Thoracic aorta (tissue), 2 donors: ENCODE measurements around the gene UGT1A7. TPM values are rescaled to one million over a fixed set of nuclear protein-coding genes. Genes with fewer than 3 reads are reported as not detected.

Experiments
- ATAC-seq: fragments of 150-250 bp; one replicate; pipeline ENCODE4 v1.8.0; 2017; ENCODE audit warnings: low read depth; ENCODE audit not compliant: insufficient number of reproducible peaks, low FRiP score
- DNase-seq: peaks from one replicate; pipeline ENCODE4 v3.0.0-alpha.2; 2020; ENCODE audit warnings: low spot score
- H3K27ac ChIP-seq, 2 donors: fragments of 200-600 bp; sonication (generic); 1 replicate in 1 of 2; 2 replicates in 1 of 2; pipeline ENCODE4 v1.5.1; 2016; ENCODE audit warnings: mild to moderate bottlenecking in 2 of 2, moderate library complexity in 2 of 2
- H3K27me3 ChIP-seq: fragments of 200-600 bp; sonication (generic); replicated peaks from 2 replicates; pipeline ENCODE4 v1.6.0; 2016; ENCODE audit warnings: mild to moderate bottlenecking; ENCODE audit not compliant: insufficient read depth
- H3K36me3 ChIP-seq: fragments of 200-600 bp; sonication (generic); one replicate; pipeline ENCODE4 v1.5.1; 2016
- H3K4me1 ChIP-seq, 2 donors: fragments of 200-600 bp; sonication (generic); 1 replicate in 1 of 2; 2 replicates in 1 of 2; pipeline versions ENCODE4 v1.5.1 to v1.6.0; 2016; ENCODE audit warnings: low read depth in 2 of 2, mild to moderate bottlenecking in 1 of 2; ENCODE audit not compliant: control insufficient read depth in 1 of 2
- H3K4me3 ChIP-seq: fragments of 200-600 bp; sonication (generic); 2 replicates; pipeline ENCODE4 v1.5.1; 2016; ENCODE audit warnings: mild to moderate bottlenecking
- H3K9me3 ChIP-seq: fragments of 200-600 bp; sonication (generic); 2 replicates; pipeline ENCODE4 v1.5.1; 2016
- total RNA-seq, 2 donors: library from RNA; depleted of rRNA; stranded (reverse); fragments of >200 nt; gene quantifications; one replicate each; pipeline versions ENCODE4 v1.1.0 to v1.2.3, GENCODE V29; 2016
- TF ChIP-seq, protein P1 (sequence below): fragments of 200-600 bp; sonication (generic); IDR thresholded peaks from one replicate; pipeline ENCODE4 v1.5.1; 2019; ENCODE audit warnings: antibody characterized with exemption

Gene UGT1A7
- total RNA-seq, 2 donors from 2014 or later = 0.35 TPM; not detected in 1

DNA sequence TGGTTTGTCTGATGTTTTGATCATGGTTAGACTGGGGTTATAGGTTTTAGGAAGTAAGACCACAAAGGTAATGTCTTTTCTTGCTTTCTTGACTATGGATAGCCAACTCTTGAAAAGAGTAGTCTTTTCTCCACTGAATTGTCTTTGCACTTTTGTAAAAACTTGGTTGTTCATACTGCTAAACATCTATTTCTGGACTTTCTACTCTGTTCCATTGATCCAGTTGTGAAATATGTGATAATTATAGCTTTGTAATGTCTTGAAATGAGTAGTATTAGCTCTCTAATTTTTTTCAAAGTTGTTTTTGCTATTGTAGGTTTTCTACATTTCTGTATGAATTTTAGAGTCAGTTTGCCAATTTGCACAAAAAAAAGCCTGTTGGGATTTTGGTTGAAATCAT, 23.1 kb upstream of the UGT1A7 start:
- TF ChIP-seq, protein P1, sequence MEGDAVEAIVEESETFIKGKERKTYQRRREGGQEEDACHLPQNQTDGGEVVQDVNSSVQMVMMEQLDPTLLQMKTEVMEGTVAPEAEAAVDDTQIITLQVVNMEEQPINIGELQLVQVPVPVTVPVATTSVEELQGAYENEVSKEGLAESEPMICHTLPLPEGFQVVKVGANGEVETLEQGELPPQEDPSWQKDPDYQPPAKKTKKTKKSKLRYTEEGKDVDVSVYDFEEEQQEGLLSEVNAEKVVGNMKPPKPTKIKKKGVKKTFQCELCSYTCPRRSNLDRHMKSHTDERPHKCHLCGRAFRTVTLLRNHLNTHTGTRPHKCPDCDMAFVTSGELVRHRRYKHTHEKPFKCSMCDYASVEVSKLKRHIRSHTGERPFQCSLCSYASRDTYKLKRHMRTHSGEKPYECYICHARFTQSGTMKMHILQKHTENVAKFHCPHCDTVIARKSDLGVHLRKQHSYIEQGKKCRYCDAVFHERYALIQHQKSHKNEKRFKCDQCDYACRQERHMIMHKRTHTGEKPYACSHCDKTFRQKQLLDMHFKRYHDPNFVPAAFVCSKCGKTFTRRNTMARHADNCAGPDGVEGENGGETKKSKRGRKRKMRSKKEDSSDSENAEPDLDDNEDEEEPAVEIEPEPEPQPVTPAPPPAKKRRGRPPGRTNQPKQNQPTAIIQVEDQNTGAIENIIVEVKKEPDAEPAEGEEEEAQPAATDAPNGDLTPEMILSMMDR = no peak
- ATAC-seq = no peak
- H3K9me3 ChIP-seq = no peaks in the 10 kb centered on the region
- H3K27me3 ChIP-seq = no peaks in the 10 kb centered on the region
- no peak overlapping the region for H3K4me3 ChIP-seq
- no peaks in the 10 kb centered on the region for H3K4me1 ChIP-seq
- DNase-seq = no peak
- no peak overlapping the region for H3K27ac ChIP-seq
- H3K36me3 ChIP-seq = no peaks in the 10 kb centered on the region

DNA sequence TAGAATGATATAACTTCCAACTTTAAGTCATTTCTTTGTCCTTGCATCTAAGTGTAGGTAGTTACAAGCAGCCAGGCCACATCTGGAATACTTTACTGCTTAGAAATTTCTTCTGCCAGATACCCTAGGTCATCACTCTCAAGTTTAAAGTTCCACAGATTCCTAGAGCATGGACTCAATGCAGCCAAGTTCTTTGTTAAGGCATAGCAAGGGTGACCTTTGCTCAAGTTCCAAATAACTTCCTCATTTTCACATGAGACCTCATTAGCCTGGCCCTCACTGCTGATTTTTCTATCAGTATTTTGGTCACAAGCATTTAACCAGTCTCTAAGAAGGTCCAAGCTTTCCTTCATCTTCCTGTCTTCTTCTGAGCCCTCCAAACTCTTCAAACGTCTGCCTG, 17.8 kb upstream of the UGT1A7 start:
- no peak for ATAC-seq
- Histone ChIP-seq H3K27me3 (no peaks in the 10 kb centered on the region), H3K4me1 (no peaks in the 10 kb centered on the region), H3K27ac (no peak overlapping the region), H3K36me3 (no peaks in the 10 kb centered on the region), H3K9me3 (no peaks in the 10 kb centered on the region), H3K4me3 (no peak overlapping the region)
- TF ChIP-seq, protein P1 = no peak
- no peak for DNase-seq

DNA sequence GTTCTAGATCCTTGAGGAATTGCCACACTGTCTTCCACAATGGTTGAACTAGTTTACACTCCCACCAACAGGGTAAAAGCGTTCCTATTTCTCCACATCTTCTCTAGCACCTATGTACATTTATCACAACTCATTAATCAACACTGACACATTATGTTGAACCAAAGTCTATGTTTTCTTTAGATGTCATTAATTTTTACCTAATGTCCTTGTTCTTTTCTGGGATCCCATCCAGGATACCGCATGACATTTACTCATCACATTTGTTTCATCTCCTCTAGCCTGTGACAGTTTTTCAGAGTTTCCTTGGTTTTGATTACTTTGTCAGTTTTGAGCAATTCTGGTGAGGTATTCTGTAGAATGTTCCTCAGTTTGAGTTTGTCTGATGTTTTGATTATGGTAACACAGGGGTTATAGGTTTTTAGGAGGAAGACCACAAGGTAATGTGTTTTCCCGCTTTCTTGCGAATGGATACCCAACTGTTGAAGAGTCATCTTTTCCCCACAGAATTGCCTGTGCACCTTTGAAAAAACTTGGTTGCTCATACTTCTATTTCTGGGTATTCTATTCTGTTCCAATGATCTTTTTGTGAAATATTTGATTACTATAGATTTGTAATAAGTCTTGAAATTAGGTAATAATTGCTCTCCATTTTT, 13.0 kb upstream of the UGT1A7 start:
- ATAC-seq (no peak), DNase-seq (no peak)
- no peak overlapping the region for H3K27ac ChIP-seq
- no peaks in the 10 kb centered on the region for H3K4me1 ChIP-seq
- no peaks in the 10 kb centered on the region for H3K27me3 ChIP-seq
- no peaks in the 10 kb centered on the region for H3K9me3 ChIP-seq
- H3K4me3 ChIP-seq = no peak overlapping the region
- TF ChIP-seq, protein P1 = no peak
- H3K36me3 ChIP-seq = no peaks in the 10 kb centered on the region

DNA sequence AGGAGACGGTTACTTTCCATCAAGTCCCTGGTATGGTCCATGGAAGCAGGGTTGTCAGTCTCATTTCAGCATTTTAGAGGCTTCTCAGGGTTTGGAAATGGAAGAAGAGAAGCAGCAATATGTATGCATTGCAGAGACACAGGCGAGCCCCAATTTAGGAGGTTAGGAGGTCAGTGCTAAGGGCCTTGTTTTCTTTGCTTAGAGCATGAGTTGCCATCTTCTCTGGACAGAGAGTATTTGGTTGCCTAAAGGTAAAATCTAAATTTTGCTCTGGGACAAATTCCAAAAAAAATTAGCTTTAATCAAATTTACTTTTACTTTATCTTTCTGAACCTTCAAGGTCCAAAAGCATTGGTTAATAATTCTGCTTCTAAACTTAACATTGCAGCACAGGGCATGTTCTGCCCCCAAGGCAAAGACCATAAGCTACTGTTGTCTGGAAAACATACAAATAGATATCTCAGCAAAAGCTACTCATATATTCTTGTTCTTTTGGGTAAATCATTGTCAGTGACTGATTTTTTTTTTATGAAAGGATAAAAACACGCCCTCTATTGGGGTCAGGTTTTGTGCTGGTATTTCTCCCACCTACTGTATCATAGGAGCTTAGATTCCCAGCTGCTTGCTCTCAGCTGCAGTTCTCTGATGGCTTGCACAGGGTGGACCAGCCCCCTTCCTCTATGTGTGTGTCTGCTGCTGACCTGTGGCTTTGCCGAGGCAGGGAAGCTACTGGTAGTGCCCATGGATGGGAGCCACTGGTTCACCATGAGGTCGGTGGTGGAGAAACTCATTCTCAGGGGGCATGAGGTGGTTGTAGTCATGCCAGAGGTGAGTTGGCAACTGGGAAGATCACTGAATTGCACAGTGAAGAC, 10.2 kb upstream of the UGT1A7 start, which contains the start of gene UGT1A9:
TSS of gene UGT1A9 (plus strand) at position 609 of the 872 bp plus-strand sequence. CDS start at position 646, 37 bp downstream.
- Histone ChIP-seq H3K36me3 (no peaks in the 10 kb centered on the region), H3K27ac (no peak within 1 kb of the TSS), H3K9me3 (no peaks in the 10 kb centered on the region), H3K27me3 (no peaks in the 10 kb centered on the region), H3K4me3 (no peak within 1 kb of the TSS), H3K4me1 (no peaks in the 10 kb centered on the region)
- ATAC-seq = no peak
- DNase-seq = no peak
- TF ChIP-seq, protein P1 = no peak

DNA sequence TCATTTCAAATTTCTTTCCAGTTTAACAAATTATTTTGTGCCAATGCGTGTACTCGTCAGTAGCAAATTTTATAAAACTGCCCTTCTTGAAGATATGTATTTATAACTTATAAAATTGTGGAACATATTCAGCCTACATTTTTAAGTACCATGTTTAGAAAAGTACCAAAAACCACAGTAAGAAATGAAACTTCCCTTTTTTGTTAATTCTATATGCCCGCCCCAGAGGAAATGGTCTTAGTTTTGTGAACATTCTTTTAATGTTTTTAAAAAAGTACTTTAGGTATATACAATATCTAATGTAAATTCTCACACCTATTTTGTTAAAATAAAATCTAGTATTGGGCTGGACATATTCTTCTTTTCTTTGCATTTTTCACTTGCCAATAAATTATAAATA, 8.8 kb upstream of the UGT1A7 start:
- H3K9me3 ChIP-seq = no peaks in the 10 kb centered on the region
- no peak for ATAC-seq
- no peak overlapping the region for H3K27ac ChIP-seq
- no peaks in the 10 kb centered on the region for H3K27me3 ChIP-seq
- TF ChIP-seq, protein P1 = no peak
- no peaks in the 10 kb centered on the region for H3K4me1 ChIP-seq
- DNase-seq = no peak
- no peak overlapping the region for H3K4me3 ChIP-seq
- no peaks in the 10 kb centered on the region for H3K36me3 ChIP-seq
